HFFc6 (cell line): ENCODE data around the gene KLHDC8B. TPM values are rescaled to one million over a fixed set of nuclear protein-coding genes. Genes with fewer than 3 reads are reported as not detected.

Experiments used
- DNase-seq: peaks from one replicate; pipeline ENCODE4 v3.0.0-alpha.2; 2018
- H3K27ac Mint-ChIP-seq: 2 replicates; pipeline ENCODE4 v1.8.0; 2020; ENCODE audit warnings: mild to moderate bottlenecking, mixed read lengths
- H3K27me3 Mint-ChIP-seq: 2 replicates; pipeline ENCODE4 v1.8.0; 2021; ENCODE audit warnings: mild to moderate bottlenecking, moderate library complexity, mixed read lengths; ENCODE audit not compliant: insufficient read depth
- H3K36me3 Mint-ChIP-seq: 2 replicates; pipeline ENCODE4 v1.8.0; 2021; ENCODE audit warnings: low read depth, mixed read lengths
- H3K4me1 Mint-ChIP-seq: 2 replicates; pipeline ENCODE4 v1.8.0; 2020; ENCODE audit warnings: low read depth, mixed read lengths
- H3K4me3 Mint-ChIP-seq: 2 replicates; pipeline ENCODE4 v1.8.0; 2020; ENCODE audit warnings: mild to moderate bottlenecking, moderate library complexity, mixed read lengths
- H3K9me3 Mint-ChIP-seq: 2 replicates; pipeline ENCODE4 v1.8.0; 2020; ENCODE audit warnings: mild to moderate bottlenecking, mixed read lengths
- CTCF ChIP-seq: fragments of 200-600 bp; sonication (generic); IDR thresholded peaks from 2 replicates; pipeline ENCODE4 v1.5.0; 2021; ENCODE audit warnings: antibody characterized with exemption, mild to moderate bottlenecking
- total RNA-seq, 6 experiments: library from RNA; stranded (reverse); fragmentation: NEBNext Ultra II Directional; extraction: Animal tissue kit (Norgen Biotek cat#: 25700); gene quantifications; 2 replicates in 1 of 6; 3 replicates in 5 of 6; pipeline ENCODE4 v1.2.3, GENCODE V29; 2021

The KLHDC8B gene
- total RNA-seq, 6 experiments from 2014 or later = 16.7 to 22.0 (median 19.6) TPM

DNA sequence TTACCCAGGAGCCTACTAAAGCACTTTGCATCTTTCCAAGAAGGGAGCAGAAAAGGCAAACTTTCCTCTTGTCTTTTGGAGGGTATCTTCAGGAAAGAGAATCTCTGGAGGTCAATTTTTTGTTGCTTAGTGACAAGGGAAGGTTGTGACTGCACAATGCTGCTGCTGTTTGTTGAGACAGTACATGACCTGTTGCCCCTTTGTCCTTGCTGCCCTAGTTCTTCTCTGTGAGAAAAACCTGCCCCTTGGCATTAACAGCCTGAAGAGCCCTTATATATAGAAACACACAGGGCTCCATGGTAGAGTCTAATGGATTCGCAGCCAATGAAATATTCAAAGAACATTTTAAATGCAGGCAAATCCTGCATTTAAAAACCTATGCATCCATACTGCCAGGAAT is 20.3 kb downstream of the KLHDC8B start:
- TF ChIP-seq CTCF = no peak
- Mint-ChIP-seq H3K36me3 (no peaks in the 10 kb centered on the region), H3K4me3 (no peak overlapping the region), H3K4me1 (no peaks in the 10 kb centered on the region), H3K27me3 (peaks cover 23% of the 10 kb centered on the region), H3K9me3 (no peaks in the 10 kb centered on the region), H3K27ac (no peak overlapping the region)
- DNase-seq = no peak

DNA sequence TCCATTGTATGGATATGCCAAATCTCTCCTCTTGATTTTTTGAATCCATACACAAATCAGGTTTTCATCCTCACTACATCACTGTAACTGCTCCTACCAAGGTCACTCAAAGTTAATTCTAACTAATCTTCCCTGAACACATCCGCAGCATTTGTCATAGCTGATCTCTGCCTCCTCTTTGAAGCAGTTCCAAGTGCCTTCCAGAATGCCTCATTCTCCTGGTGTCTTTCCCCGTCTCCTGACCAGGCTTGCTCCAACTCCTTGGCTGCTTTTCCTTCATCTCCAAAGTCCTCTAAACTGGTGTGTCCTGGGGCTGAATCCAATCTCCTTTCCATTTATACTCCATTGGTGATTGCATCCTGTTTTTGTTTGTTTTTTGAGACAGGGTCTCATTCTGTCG is 26.8 kb downstream of the KLHDC8B start:
- Mint-ChIP-seq H3K27ac (no peak overlapping the region), H3K36me3 (no peaks in the 10 kb centered on the region), H3K4me3 (no peak overlapping the region), H3K4me1 (no peaks in the 10 kb centered on the region), H3K9me3 (no peaks in the 10 kb centered on the region), H3K27me3 (peaks cover 2% of the 10 kb centered on the region)
- TF ChIP-seq CTCF = no peak
- DNase-seq = no peak

DNA sequence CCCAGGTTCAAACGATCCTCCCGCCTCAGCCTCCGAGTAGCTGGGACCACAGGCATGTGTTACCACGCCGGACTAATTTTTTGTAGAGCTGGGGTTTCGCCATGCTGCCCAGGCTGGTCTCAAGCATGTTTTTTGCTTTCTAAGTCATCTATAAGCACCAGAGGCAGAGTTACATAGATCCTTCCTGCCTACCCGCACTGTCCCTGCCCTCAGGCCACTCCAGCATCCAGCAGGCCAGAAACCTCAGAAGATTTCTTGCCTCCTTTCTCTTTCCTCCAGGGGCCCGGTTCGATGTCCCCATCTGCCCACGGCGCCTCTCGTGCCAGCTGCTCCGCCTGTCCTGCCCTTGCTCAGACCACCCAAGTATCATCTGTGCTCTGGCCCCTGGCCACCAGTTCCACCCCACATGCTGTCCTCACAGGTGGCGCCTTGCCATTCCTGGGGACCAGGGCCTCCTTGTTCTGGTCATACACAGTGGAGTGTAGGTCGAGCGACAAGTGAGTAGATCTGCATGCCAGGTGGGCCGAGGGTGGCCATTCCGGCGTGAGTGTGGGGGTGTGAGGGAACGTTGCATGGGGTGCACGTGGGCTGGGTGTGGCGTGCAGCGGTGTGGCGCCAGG is 27.3 kb downstream of the KLHDC8B start:
- no peak for TF ChIP-seq CTCF
- no peaks in the 10 kb centered on the region for H3K9me3 Mint-ChIP-seq
- no peak overlapping the region for H3K4me3 Mint-ChIP-seq
- peaks cover 2% of the 10 kb centered on the region for H3K27me3 Mint-ChIP-seq
- H3K4me1 Mint-ChIP-seq = no peaks in the 10 kb centered on the region
- no peak overlapping the region for H3K27ac Mint-ChIP-seq
- DNase-seq = no peak
- no peaks in the 10 kb centered on the region for H3K36me3 Mint-ChIP-seq

- peaks cover 4% of the 10 kb centered on the region for H3K27me3 Mint-ChIP-seq
- no peak overlapping the region for H3K4me3 Mint-ChIP-seq
- no peak for TF ChIP-seq CTCF
- no peaks in the 10 kb centered on the region for H3K36me3 Mint-ChIP-seq
- no peak overlapping the region for H3K27ac Mint-ChIP-seq
- no peaks in the 10 kb centered on the region for H3K4me1 Mint-ChIP-seq
- H3K9me3 Mint-ChIP-seq = no peaks in the 10 kb centered on the region
- DNase-seq = no peak
These were observed 28.0 kb downstream of the KLHDC8B start for GRCh38 chr3:49199239-49199899.

DNA sequence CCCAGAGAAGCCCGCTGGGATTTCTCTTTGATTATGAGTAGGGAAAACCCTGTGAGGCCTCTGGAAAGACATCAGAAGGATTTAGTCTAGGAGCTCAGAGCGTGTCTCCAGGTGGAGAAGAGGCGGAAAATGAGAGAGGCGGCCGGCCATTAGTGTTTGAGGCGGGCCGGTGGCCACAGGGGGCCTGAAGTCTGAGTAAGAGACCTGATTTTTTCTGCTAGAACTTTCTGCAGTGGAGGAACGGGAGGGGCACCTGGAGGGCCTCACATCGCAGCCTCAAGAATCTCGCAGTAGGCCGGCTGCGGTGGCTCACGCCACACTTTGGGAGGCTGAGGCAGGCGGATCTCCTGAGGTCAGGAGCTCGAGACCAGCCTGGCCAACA is 28.5 kb downstream of the KLHDC8B start:
- no peaks in the 10 kb centered on the region for H3K4me1 Mint-ChIP-seq
- no peak for TF ChIP-seq CTCF

More for the DNA sequence above, 28.5 kb downstream of the KLHDC8B start:
- Mint-ChIP-seq H3K9me3 (no peaks in the 10 kb centered on the region), H3K27me3 (peaks cover 7% of the 10 kb centered on the region), H3K27ac (no peak overlapping the region), H3K4me3 (no peak overlapping the region), H3K36me3 (no peaks in the 10 kb centered on the region)
- DNase-seq = no peak
